Kidney capillary endothelial cell (primary cell): Measurements from ENCODE around the gene AHNAK2.
"Not testable (repeated sequence)": the region's sequence is repeated elsewhere in the genome, so short reads cannot be mapped to it uniquely, and the experiment has no call there.

ENCODE experiments used
- DNase-seq: peaks from one replicate; pipeline ENCODE4 v3.0.0-alpha.2; 2018; ENCODE audit warnings: low spot score

The AHNAK2 gene

DNA sequence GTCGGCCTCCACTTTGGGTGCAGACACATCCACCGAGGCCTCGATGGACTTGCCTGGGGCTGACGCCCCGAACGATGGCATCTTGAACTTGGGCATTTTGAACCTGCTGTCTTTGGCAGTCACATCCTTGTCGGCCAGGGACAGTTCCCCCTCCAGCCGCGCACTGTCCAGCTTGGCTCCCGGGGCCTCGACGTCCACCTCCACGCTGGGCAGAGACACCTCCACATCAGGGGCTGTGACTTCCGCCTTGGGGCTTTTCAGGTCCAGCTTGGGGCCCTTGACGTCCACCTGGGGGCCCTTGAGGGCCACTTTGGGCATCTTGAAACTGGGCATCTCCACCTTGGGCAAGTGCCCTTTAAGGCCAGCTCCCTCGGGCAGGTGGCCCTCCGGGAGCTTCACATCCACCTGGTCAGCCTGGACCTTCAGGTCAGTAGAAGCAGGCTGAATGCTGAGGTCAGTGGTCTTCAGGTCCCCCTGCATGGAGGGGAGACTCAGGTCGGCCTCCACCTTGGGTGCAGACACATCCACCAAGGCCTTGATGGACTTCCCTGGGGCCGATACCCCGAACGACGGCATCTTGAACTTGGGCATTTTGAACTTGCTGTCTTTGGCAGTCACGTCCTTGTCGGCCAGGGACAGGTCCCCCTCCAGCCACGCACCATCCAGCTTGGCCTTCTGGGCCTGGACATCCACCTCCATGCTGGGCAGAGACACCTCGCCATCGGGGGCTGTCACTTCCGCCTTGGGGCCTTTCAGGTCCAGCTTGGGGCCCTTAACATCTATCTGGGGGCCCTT is 26.1 kb downstream of the AHNAK2 start:
- DNase-seq, result not testable (repeated sequence)

GRCh38 chr14:104950701-104951100 is 27.5 kb downstream of the AHNAK2 start:
- DNase-seq, result not testable (repeated sequence)

- no peak for DNase-seq
These were observed 28.2 kb downstream of the AHNAK2 start for GRCh38 chr14:104950021-104950420.

DNA sequence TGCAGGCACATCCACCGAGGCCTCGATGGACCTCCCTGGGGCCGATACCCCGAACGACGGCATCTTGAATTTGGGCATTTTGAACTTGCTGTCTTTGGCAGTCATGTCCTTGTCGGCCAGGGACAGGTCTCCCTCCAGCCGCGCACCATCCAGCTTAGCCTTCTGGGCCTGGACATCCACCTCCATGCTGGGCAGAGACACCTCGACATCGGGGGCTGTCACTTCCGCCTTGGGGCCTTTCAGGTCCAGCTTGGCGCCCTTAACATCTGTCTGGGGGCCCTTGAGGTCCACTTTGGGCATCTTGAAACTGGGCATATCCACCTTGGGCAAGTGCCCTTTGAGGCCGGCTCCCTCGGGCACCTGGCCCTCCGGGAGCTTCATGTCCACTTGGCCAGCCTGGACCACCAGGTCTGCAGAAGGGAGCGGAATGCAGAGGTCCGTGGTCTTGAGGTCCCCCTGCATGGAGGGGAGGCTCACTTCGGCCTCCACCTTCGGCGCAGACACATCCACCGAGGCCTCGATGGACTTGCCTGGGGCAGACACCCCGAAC is 28.7 kb downstream of the AHNAK2 start:
- DNase-seq, result not testable (repeated sequence)

GRCh38 chr14:104948736-104949031 is 29.5 kb downstream of the AHNAK2 start:
- DNase-seq, result no peak

DNA sequence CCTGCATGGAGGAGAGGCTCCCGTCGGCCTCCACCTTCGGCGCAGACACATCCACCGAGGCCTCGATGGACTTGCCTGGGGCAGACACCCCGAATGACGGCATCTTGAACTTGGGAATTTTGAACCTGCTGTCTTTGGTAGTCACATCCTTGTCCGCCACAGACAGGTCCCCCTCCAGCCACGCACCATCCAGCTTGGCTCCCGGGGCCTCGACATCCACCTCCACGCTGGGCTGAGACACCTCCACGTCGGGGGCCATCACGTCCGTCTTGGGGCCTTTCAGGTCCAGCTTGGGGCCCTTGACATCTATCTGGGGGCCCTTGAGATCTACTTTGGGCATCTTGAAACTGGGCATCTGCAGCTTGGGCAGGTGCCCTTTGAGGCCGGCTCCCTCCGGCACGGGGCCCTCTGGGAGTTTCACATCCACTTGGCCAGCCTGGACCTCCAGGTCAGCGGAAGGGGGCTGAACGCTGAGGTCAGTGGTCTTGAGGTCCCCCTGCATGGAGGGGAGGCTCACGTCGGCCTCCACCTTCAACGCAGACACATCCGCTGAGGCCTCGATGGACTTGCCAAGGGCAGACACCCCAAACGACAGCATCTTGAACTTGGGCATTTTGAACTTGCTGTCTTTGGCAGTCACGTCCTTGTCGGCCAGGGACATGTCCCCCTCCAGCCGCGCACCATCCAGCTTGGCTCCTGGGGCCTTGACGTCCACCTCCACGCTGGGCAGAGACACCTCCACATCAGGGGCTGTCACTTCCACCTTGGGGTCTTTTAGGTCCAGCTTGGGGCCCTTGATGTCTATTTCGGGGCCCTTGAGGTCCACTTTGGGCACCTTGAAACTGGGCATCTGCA is 30.1 kb downstream of the AHNAK2 start:
- DNase-seq, result not testable (repeated sequence)

GRCh38 chr14:104947201-104947600 is 31.0 kb downstream of the AHNAK2 start:
- DNase-seq, result not testable (repeated sequence)

DNA sequence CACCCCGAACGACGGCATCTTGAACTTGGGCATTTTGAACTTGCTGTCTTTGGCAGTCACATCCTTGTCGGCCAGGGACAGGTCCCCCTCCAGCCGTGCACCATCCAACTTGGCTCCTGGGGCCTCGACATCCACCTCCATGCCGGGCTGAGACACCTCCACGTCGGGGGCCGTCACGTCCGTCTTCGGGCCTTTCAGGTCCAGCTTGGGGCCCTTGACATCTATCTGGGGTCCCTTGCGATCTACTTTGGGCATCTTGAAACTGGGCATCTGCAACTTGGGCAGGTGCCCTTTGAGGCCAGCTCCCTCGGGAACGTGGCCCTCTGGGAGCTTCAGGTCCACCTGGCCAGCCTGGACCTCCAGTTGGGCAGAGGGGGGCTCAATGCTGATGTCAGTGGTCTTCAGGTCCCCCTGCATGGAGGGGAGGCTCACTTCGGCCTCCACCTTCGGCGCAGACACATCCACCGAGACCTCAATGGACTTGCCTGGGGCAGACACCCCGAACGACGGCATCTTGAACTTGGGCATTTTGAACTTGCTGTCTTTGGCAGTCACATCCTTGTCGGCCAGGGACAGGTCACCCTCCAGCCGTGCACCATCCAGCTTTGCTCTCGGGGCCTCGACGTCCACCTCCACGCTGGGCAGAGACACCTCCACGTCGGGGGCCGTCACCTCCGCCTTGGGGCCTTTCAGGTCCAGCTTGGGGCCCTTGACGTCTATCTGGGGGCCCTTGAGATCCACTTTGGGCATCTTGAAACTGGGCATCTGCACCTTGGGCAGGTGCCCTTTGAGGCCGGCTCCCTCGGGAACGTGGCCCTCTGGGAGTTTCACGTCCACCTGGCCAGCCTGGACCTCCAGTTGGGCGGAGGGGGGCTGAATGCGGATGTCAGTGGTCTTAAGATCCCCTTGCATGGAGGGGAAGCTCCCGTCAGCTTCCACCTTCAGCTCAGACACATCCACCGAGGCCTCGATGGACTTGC is 31.9 kb downstream of the AHNAK2 start:
- DNase-seq, result not testable (repeated sequence)

GRCh38 chr14:104945266-104945665 is 32.9 kb downstream of the AHNAK2 start:
- not testable (repeated sequence) for DNase-seq

GRCh38 chr14:104944436-104945205 is 33.6 kb downstream of the AHNAK2 start:
- not testable (repeated sequence) for DNase-seq

- DNase-seq, result not testable (repeated sequence)
These were observed 34.2 kb downstream of the AHNAK2 start for GRCh38 chr14:104944016-104944308.

GRCh38 chr14:104943216-104944015 is 34.8 kb downstream of the AHNAK2 start:
- DNase-seq, result not testable (repeated sequence)

GRCh38 chr14:104942586-104942985 is 35.6 kb downstream of the AHNAK2 start:
- no peak for DNase-seq

- no peak for DNase-seq
These were observed 36.4 kb downstream of the AHNAK2 start for GRCh38 chr14:104941508-104942365.

DNA sequence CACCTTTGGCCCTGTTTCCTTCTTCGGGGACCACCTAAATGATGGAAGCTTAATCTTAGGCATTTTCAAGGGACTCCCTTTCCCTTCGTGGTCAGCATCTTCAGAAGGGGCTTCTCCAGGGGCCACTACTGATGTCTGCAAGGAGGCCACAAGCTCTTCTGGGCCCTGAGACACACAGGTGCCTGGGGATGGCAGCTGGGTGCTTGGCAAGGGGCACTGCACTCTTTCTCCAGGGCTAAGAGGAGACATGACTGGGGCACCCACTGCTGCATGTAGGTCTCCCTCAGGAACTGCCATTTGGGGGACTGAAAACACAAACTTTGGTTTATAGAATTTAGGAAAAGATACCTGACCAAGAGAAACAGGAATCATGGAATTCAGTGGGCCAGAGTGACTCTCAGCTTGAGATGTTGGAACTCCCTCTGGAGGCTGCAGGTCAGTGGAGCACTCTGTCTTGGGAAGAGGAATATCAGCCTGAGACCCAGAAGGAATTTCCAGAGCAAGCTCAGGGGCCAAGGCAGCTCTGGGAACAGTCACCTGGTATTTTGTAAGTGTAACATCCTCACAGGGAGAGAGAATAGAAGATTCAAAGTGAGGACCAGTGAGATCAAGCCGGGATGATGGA is 37.5 kb downstream of the AHNAK2 start:
- no peak for DNase-seq

DNA sequence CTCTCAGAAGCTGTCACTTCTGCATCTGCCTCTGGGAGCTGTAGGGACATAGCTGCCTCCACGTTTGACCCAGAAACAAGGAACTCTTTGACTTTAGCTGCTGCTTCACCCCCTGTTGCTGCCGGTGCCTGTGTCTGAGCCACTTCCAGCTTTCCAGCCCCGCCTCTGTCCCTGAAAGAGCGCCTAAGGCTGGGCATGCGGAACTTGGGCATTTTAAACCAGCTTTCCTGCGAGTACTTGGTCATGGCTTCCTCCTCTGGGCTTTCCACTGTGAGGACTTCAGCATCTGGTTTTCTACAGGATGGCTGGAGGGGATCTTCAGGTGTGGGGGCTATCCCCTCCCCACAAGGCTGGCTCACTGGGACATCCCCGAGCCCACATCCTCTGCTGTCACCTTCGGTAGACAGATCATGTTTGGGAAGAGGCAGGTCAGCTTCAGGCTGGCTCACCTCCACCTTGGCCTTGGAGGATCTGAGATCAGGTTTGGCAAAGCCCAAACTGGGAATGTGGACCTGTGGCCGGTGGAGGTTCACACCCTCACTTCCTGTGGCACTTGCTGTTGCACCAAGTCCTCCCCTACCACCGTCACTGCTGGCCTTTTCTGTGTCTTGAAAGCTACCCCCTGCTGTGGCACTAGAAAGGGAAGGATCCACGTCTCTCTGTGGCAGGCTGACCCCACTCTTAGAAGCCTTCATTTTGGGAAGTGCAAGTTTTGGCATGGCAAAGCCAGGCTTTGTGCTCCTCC is 38.3 kb downstream of the AHNAK2 start:
- no peak for DNase-seq

DNA sequence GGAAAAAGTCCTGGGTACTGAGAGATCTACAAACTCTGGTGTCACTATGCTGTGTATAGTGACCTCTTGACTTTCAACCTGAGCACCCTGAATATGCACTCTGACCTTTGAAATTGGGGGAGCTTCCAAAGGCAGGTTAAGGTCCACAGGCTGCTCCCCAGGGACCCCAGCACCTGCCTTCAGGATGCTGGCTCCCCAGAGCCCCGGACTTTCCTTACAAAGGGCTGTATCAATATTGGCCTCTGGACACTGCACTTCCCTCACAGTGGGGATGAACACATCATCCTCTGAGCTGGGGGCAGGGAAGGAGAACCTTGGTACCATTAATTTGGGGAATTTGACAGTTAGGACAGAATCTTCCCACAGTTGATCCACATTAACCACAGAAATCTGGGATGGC is 39.2 kb downstream of the AHNAK2 start:
- DNase-seq, result no peak

- DNase-seq, result no peak
These were observed 39.7 kb downstream of the AHNAK2 start for GRCh38 chr14:104938436-104938835.
